ENCODE data around the gene KATNBL1.
"Not testable (repeated sequence)": the region's sequence is repeated elsewhere in the genome, so short reads cannot be mapped to it uniquely, and the experiment has no call there.

GRCh38 chr15:34120420-34120819, 89.5 kb downstream of the KATNBL1 start:
- not testable (repeated sequence) for TF ChIP-seq POLR2AphosphoS5 (IDR thresholded peaks at IDR 0.05; ENCODE audit: borderline replicate concordance, low read depth, low read length); EZH2 (IDR thresholded peaks at IDR 0.05)

Measured in SK-N-MC (cell line).